Right ventricle myocardium inferior (tissue), 1 donor: ENCODE results near the gene SHISA9. TPM values are rescaled to one million over a fixed set of nuclear protein-coding genes. Genes with fewer than 3 reads are reported as not detected.

Experiments used
- ATAC-seq: fragments of 200-7000 bp; cut with Tn5 transposase; one replicate; pipeline ENCODE4 v1.9.1; 2020; ENCODE audit warnings: mild to moderate bottlenecking, moderate library complexity
- DNase-seq: peaks from one replicate; pipeline ENCODE4 v3.0.0; 2021; ENCODE audit errors: missing footprints
- intact Hi-C: fragments of 100-400 bp; cut with DNase I; formaldehyde crosslinking; loops from one replicate; pipeline ENCODE4 v1.11.0; 2022
- total RNA-seq: library from RNA; stranded (reverse); fragmentation: NEBNext Ultra II Directional; extraction: Animal tissue kit (Norgen Biotek cat#: 25700); gene quantifications from one replicate; pipeline ENCODE4 v1.2.1, GENCODE V29; 2021
- donor health status: DM: no; HTN: yes; CAD: no; lungs with severe emphysema.

Gene SHISA9
- total RNA-seq, 1 donor from 2014 or later: 0.49 TPM

GRCh38 chr16:12992066-12992465, 90.7 kb downstream of the SHISA9 start:
- intact Hi-C loops: no loop called here
- no peak for DNase-seq
- ATAC-seq: no peak

- ATAC-seq (no peak), DNase-seq (no peak)
- intact Hi-C loops: no loop called here
These were observed 93.0 kb downstream of the SHISA9 start for GRCh38 chr16:12994402-12994801.

DNA sequence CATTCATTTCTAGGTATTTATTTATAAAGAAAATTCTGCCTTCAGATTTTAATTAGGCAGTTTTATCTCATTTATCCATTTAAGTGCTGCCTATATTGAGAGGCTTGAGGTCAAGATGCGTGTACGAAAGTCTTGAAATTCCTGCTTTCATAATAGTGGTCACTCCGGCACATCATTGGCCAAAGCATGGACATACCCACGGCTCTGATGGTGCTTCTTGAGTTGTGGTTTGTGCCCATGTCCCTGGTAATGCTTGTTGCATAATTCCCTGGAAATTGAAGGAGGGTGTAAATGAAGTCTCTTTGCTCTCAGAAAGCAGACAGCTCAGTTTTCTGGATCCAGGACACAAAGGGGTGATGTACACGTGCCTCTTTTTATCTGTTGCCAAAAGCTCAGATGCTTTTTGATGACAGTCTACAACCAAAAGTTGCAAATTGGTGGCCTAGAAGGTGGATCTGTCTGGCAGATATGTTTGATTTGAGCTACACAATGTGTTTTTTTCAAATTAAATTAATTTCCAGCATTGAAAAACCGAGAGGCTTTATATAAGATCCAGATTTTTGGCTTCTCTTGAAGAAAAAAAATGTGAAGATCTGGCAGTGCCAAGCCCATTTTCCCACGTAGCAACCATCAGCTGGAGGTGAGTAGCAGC, 94.4 kb downstream of the SHISA9 start:
- ATAC-seq (no peak), DNase-seq (no peak)
- intact Hi-C loops: no loop called here

GRCh38 chr16:12998361-12999085, 97.1 kb downstream of the SHISA9 start:
- DNase-seq (no peak), ATAC-seq (no peak)
- intact Hi-C loops: no loop called here

GRCh38 chr16:12999368-12999767, 98.0 kb downstream of the SHISA9 start:
- intact Hi-C loops: no loop called here
- DNase-seq: no peak
- no peak for ATAC-seq

DNA sequence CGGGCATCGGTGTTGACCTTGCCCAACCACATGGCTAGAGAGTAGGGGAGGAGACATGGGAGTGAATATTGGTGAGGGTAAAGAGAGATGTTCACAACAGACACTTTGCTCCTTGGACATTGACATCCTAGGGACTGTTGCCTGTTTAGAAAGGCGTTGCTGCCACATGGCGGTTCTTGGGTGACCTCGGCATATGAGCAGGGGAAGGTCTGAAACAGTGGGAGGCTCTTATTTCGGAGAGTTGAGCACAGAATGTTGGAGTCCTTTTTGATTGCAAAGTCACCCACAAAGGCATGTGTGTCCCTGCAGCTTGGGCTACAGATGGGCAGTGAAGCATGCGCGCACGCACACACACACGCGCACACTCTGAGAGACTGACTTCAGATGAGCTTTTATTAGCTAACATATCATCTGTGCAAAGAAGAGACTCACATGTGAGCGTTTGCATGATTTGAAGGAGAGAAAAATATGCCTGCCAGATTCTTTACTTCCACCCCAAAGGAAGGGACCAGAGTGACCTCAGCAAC, 104.4 kb downstream of the SHISA9 start:
- no peak for ATAC-seq
- intact Hi-C loops: no loop called here
- DNase-seq: no peak

DNA sequence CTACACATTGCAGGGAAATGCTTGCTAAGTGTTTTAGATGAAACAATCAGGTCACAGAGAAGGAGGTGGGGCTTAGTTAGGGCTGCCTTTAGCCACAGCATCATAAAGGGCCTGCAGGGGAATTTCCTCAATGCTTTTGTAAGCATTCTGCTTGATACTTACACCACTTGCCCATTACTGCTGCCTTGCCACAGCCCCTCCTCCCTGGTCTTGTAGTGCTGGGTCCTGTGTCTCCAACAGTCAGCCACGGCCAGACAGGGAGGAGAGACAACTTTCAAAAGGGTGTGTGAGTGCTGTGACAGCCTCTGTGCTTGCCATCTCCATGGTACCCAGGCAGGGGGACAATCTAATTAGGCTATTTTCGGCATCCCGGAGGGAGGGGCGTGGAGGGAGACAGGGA, 111.2 kb downstream of the SHISA9 start:
- intact Hi-C loops: no loop called here
- no peak for ATAC-seq
- DNase-seq: no peak

DNA sequence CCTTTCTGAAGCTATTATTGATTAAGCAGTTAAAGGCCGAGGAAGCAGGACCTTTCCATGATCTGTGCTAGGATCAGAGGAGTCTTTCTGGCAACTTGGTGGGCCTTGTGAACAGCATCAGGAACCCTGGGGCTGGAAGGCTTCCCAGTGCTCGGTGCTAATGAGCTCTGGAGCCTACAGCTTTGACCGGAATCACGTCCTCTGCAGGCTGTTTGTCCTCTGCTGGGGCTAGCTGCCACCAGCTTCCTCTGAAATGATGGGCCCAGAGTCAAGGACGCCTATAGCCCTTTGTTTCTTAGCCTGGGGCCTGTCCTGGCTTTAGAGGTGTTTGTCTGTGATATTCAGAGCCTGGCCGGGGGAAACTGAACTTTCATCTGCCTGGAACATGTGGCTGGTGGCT, 111.6 kb downstream of the SHISA9 start:
- intact Hi-C loops: no loop called here
- no peak for ATAC-seq
- no peak for DNase-seq

DNA sequence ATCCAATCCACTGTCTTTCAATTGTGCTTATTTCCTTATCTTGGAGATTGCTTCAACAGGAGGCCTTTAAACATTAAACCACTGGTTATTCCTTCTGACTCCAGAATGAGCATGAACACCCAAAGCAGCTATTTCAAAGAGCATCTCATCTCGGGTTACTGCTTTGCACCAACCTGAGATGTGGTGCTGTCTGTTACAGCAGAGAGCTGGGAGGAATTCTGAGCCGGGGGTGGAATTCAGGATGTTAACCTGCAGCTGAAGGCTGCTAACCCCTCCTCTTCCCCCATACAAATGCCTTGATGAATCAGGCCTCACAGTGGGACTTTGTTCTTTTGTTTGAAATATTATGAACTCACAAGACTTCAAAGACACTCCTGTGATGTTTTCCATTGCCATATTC, 113.1 kb downstream of the SHISA9 start:
- no peak for ATAC-seq
- no peak for DNase-seq
- intact Hi-C loops: no loop called here

DNA sequence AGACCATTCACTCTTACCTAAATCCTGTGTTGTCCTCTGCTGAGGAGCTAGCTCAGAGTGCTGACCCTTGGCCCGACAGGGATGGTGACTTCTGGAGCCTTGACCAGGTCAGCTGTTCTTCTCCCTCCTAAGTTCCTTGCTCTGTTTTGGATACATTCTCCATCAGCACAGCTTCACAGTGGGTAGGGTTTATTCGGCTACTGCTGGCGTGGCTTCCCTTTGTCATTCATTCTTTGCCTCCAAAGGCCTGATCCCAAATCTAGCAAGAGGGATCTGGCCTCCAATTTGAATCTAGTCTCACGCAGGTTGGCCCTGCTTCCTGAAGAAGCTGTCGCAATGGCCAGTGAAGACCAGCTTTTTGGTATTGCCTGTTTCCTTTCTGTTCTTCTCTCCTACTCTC, 116.6 kb downstream of the SHISA9 start:
- no peak for DNase-seq
- intact Hi-C loops: no loop called here
- no peak for ATAC-seq

- ATAC-seq: no peak
- no peak for DNase-seq
- intact Hi-C loops: no loop called here
These were observed 120.6 kb downstream of the SHISA9 start for GRCh38 chr16:13021996-13022395.

DNA sequence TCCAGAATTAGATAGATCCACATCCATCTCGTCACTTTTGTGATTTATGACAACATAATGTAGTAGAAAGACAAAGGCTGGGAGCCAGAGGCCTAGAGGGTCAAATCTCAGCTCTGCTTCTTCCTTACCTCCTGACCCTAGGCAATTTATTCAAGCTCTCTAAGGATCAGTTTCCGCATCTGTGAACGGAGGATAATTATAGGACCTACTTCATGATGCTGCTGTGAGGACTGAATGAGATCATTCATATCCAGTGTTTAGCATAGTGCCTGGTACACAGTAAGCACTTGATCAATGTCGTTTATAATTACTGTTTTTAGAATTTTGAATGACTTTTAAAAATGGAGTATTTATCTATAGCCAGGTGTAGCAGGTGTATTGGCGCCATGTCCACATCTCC, 128.4 kb downstream of the SHISA9 start:
- intact Hi-C loops: no loop called here
- no peak for DNase-seq
- ATAC-seq: no peak

- ATAC-seq (no peak), DNase-seq (no peak)
- intact Hi-C loops: no loop called here
These were observed 129.4 kb downstream of the SHISA9 start for GRCh38 chr16:13030769-13031168.

GRCh38 chr16:13032911-13033310, 131.5 kb downstream of the SHISA9 start:
- intact Hi-C loops: no loop called here
- no peak for ATAC-seq
- DNase-seq: no peak

DNA sequence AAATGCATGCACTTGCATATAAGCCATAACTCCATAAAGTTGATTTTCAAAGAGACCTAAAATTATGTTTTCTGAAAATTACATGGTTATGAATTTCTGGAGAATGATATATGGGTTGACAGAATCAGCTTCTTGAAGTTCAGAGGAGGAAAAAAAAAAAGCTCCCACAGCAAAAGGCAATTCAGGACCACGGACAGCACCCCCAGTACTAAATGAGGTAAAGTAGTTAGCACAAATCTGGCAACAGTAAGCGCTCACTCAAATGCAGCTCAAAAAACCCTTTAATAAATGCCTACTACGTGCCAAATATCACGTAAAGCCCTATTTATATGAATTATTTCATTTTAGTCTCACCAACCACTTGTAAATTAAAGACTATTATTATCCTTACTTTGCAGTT, 135.2 kb downstream of the SHISA9 start:
- DNase-seq (no peak), ATAC-seq (no peak)
- intact Hi-C loops: no loop called here

- ATAC-seq (no peak), DNase-seq (no peak)
- intact Hi-C loops: no loop called here
These were observed 137.2 kb downstream of the SHISA9 start for GRCh38 chr16:13038591-13038990.

GRCh38 chr16:13039526-13039925, 138.1 kb downstream of the SHISA9 start:
- no peak for DNase-seq
- intact Hi-C loops: no loop called here
- no peak for ATAC-seq

DNA sequence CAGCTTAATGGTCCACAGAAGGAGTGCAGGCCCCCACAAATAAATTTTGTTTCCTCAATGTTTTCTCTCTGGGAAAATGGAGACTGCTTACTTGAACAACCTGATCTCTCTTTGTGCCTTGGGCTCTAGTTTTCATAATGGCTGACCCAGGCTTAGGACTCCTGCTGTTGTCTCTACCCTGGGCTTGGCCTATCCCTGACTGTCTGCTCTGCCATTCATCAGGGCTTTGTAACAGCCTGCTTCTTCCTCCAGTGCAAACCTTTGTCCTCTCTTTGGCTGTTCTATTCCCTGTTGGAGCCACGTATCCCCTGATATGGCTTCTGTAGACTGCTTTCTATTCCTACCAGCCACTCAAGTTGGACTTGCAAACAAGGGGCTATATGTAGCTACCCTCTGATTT, 139.8 kb downstream of the SHISA9 start:
- no peak for DNase-seq
- intact Hi-C loops: no loop called here
- no peak for ATAC-seq

DNA sequence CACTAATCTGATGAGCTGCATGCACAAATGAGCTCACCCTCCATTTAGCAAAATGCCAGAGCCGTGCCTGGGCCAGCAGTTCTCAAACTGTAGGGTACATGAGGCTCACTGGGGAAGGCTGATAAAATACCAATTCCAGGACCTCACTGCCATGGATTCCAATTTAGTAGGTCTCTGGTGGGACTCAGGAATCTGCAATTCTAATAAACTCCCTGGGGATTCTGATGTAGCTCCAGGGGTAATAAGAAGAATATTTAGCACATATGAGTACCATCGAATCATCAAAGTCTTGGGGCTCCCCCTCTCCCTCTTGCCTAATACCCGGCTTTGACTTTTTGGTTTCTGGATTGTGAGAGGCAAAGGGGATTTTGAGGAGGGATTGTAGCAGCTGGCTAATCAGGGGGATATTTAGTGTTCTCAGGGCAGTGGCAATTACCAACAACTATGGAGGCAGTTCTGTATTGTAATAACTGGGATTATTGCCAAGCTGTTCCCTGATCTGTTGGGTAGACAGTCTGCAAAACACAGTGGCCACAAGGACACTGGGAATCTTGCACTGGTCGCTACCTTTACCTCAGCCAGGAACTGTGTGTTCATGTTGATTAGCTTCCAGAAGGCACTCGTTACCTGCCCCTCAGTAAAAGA, 140.4 kb downstream of the SHISA9 start:
- intact Hi-C loops: no loop called here
- DNase-seq (no peak), ATAC-seq (no peak)

DNA sequence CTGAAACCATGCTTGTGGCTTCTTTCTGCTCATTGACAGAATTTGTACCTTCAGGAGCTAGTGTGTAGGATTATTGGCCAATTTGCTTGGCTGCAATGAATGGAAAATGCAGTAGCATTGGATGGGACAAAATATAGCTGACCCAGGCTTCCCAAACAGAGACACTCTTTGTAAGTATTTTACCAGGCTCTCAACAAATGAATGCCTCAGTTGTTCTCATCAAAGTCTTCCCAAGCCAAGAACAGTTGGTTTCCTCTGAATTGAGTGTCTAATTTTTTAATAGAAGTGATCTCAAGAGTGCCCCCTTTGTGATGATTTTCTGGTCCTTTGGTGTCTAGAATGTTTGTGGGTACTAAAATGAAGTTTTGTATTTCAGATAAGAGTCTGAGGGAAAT, 140.9 kb downstream of the SHISA9 start:
- intact Hi-C loops: no loop called here
- no peak for ATAC-seq
- DNase-seq: no peak
